Measurements from ENCODE around the gene FTL. TPM values are rescaled to one million over a fixed set of nuclear protein-coding genes. Genes with fewer than 3 reads are reported as not detected.

FTL gene
- total and polyA plus RNA-seq, 7 donors, result 802 to 2,269 (median 1,296) TPM

GRCh38 chr19:49014123-49014869, 49.2 kb downstream of the FTL start:
- H3K9me3 ChIP-seq, result no peaks in the 10 kb centered on the region
- H3K4me3 ChIP-seq, result no peak overlapping the region
- H3K4me1 ChIP-seq, result peaks cover 7% of the 10 kb centered on the region
- DNase-seq, result no peak
- intact Hi-C loops (cut with DNase I), result loop anchor here in 1 of 2 donors (5.0 kb wide), 1 partner anchor 43 kb away; the partner anchor contains the start of gene CGB7
- peaks cover 17 to 62% of the 10 kb centered on the region in 2 donors for H3K36me3 ChIP-seq (ENCODE audit: insufficient read depth in 1 of 2, low read depth in 1 of 2)
- no peak overlapping the region for H3K27ac ChIP-seq
- TF ChIP-seq CTCF (IDR thresholded peaks at IDR 0.05), result no peak
- no peak for ATAC-seq
- 88 to 92% (median 90%) methylated on average over 32 of the region's 32 CpGs for WGBS, 3 donors
- no peaks in the 10 kb centered on the region for H3K27me3 ChIP-seq (ENCODE audit: insufficient read depth in 3 of 3, low read length in 2 of 3)

GRCh38 chr19:49014870-49015255, 49.8 kb downstream of the FTL start:
- intact Hi-C loops (cut with DNase I), result loop anchor here in 1 of 2 donors (5.0 kb wide), 1 partner anchor 42 kb away; the partner anchor contains the start of gene CGB7
- ATAC-seq, result no peak

GRCh38 chr19:49016067-49016839, 51.1 kb downstream of the FTL start:
- peaks cover 12 to 43% of the 10 kb centered on the region in 2 donors for H3K36me3 ChIP-seq (ENCODE audit: insufficient read depth in 1 of 2, low read depth in 1 of 2)
- DNase-seq (no peak), ATAC-seq (no peak)
- H3K27ac ChIP-seq, result no peak overlapping the region
- no peak for TF ChIP-seq CTCF (IDR thresholded peaks at IDR 0.05)
- whole genome bisulfite sequencing, 3 donors, result 90 to 96% (median 94%) methylated on average over 23 to 26 of the region's 29 CpGs
- peaks cover 7% of the 10 kb centered on the region for H3K4me1 ChIP-seq
- H3K9me3 ChIP-seq, result no peaks in the 10 kb centered on the region
- H3K4me3 ChIP-seq, result no peak overlapping the region
- no peaks in the 10 kb centered on the region for H3K27me3 ChIP-seq (ENCODE audit: insufficient read depth in 3 of 3, low read length in 2 of 3)
- intact Hi-C loops (cut with DNase I), result no loop called here

More at GRCh38 chr19:49014870-49015255, 49.8 kb downstream of the FTL start:
- no peak for DNase-seq
- Histone ChIP-seq H3K4me3 (no peak overlapping the region), H3K4me1 (peaks cover 7% of the 10 kb centered on the region), H3K27me3 (ENCODE audit: insufficient read depth in 3 of 3, low read length in 2 of 3) (no peaks in the 10 kb centered on the region), H3K9me3 (no peaks in the 10 kb centered on the region), H3K27ac (no peak overlapping the region), H3K36me3 (ENCODE audit: insufficient read depth in 1 of 2, low read depth in 1 of 2) (peaks cover 17 to 57% of the 10 kb centered on the region in 2 donors)
- WGBS, 3 donors, result 90 to 95% (median 91%) methylated on average over 18 of the region's 18 CpGs
- TF ChIP-seq CTCF (IDR thresholded peaks at IDR 0.05), result no peak

Other genes with a start within 250 kb of the FTL start
- 10 to 100 TPM in 3 of 4 donors, 1 to 10 TPM in 1; 7.9 to 50.9 (median 32.9) TPM for gene MAMSTR, start 245.6 kb upstream of the FTL start, total RNA-seq
- 10 to 100 TPM in 1 of 3 donors, 1 to 10 TPM in 2; 3.1 to 10.5 (median 8.4) TPM for gene MAMSTR, start 245.6 kb upstream of the FTL start, polyA plus RNA-seq
- gene RASIP1, start 224.7 kb upstream of the FTL start, total RNA-seq, result 1 to 10 TPM; 6.9 to 9.7 (median 8.0) TPM
- gene RASIP1, start 224.7 kb upstream of the FTL start, polyA plus RNA-seq, result 1 to 10 TPM; 3.9 to 7.7 (median 4.9) TPM
- under 1 TPM in 3 of 4 donors, not detected in 1; 0.26 to 0.76 (median 0.36) TPM for gene IZUMO1, start 218.4 kb upstream of the FTL start, total RNA-seq
- gene IZUMO1, start 218.4 kb upstream of the FTL start, polyA plus RNA-seq, result under 1 TPM in 2 of 3 donors, not detected in 1; 0.18 to 0.66 TPM
- gene FUT1, start 212.7 kb upstream of the FTL start, total RNA-seq, result 1 to 10 TPM; 1.6 to 2.3 (median 2.0) TPM
- 1 to 10 TPM; 1.1 to 1.3 (median 1.3) TPM for gene FUT1, start 212.7 kb upstream of the FTL start, polyA plus RNA-seq
- gene FGF21, start 209.8 kb upstream of the FTL start, total RNA-seq, result 1 to 10 TPM in 2 of 4 donors, not detected in 2; 1.7 to 6.2 TPM
- under 1 TPM in 2 of 3 donors, not detected in 1; 0.06 to 0.31 TPM for gene FGF21, start 209.8 kb upstream of the FTL start, polyA plus RNA-seq
- gene BCAT2, start 154.3 kb upstream of the FTL start, total RNA-seq, result 10 to 100 TPM; 24.6 to 48.5 (median 29.9) TPM
- 10 to 100 TPM; 14.4 to 22.9 (median 20.0) TPM for gene BCAT2, start 154.3 kb upstream of the FTL start, polyA plus RNA-seq
- gene HSD17B14, start 128.8 kb upstream of the FTL start, total RNA-seq, result 1 to 10 TPM in 1 of 4 donors, under 1 TPM in 3; 0.61 to 1.2 (median 0.80) TPM
- gene HSD17B14, start 128.8 kb upstream of the FTL start, polyA plus RNA-seq, result under 1 TPM; 0.15 to 0.66 (median 0.29) TPM
- gene PLEKHA4, start 96.7 kb upstream of the FTL start, total RNA-seq, result 10 to 100 TPM in 3 of 4 donors, 1 to 10 TPM in 1; 9.4 to 30.0 (median 20.2) TPM
- gene PLEKHA4, start 96.7 kb upstream of the FTL start, polyA plus RNA-seq, result 10 to 100 TPM; 11.1 to 14.9 (median 12.3) TPM
- 10 to 100 TPM; 34.5 to 93.4 (median 41.3) TPM for gene PPP1R15A, start 92.9 kb upstream of the FTL start, total RNA-seq
- gene PPP1R15A, start 92.9 kb upstream of the FTL start, polyA plus RNA-seq, result 10 to 100 TPM; 61.1 to 86.3 (median 83.7) TPM
- gene TULP2, start 66.6 kb upstream of the FTL start, total RNA-seq, result under 1 TPM in 2 of 4 donors, not detected in 2; 0.13 to 0.17 TPM
- under 1 TPM in 2 of 3 donors, not detected in 1; 0.06 to 0.07 TPM for gene TULP2, start 66.6 kb upstream of the FTL start, polyA plus RNA-seq
- gene NUCB1, start 65.0 kb upstream of the FTL start, total RNA-seq, result 100 to 1,000 TPM in 2 of 4 donors, 10 to 100 TPM in 2; 86.4 to 143 (median 101) TPM
- 10 to 100 TPM; 49.9 to 97.1 (median 90.7) TPM for gene NUCB1, start 65.0 kb upstream of the FTL start, polyA plus RNA-seq
- gene DHDH, start 31.6 kb upstream of the FTL start, total RNA-seq, result under 1 TPM in 1 of 4 donors, not detected in 3; 0.21 TPM
- gene DHDH, start 31.6 kb upstream of the FTL start, polyA plus RNA-seq, result under 1 TPM in 1 of 3 donors, not detected in 2; 0.14 TPM
- gene BAX, start 10.4 kb upstream of the FTL start, total RNA-seq, result 10 to 100 TPM; 16.8 to 24.4 (median 22.0) TPM
- 10 to 100 TPM; 20.7 to 66.1 (median 35.6) TPM for gene BAX, start 10.4 kb upstream of the FTL start, polyA plus RNA-seq
- gene GYS1, start 28.0 kb downstream of the FTL start, total RNA-seq, result 100 to 1,000 TPM; 147 to 331 (median 238) TPM
- 10 to 100 TPM; 30.9 to 61.3 (median 58.9) TPM for gene GYS1, start 28.0 kb downstream of the FTL start, polyA plus RNA-seq
- gene RUVBL2, start 28.6 kb downstream of the FTL start, total RNA-seq, result 10 to 100 TPM; 61.1 to 87.4 (median 81.8) TPM
- 10 to 100 TPM; 62.7 to 76.5 (median 69.5) TPM for gene RUVBL2, start 28.6 kb downstream of the FTL start, polyA plus RNA-seq
- gene LHB, start 51.8 kb downstream of the FTL start, total RNA-seq, result not detected
- gene LHB, start 51.8 kb downstream of the FTL start, polyA plus RNA-seq, result under 1 TPM in 1 of 3 donors, not detected in 2; 0.32 TPM
- gene CGB3, start 59.0 kb downstream of the FTL start, total RNA-seq, result not detected
- gene CGB3, start 59.0 kb downstream of the FTL start, polyA plus RNA-seq, result not detected
- gene CGB2, start 66.6 kb downstream of the FTL start, total RNA-seq, result not detected
- gene CGB2, start 66.6 kb downstream of the FTL start, polyA plus RNA-seq, result under 1 TPM in 1 of 3 donors, not detected in 2; 0.10 TPM
- not detected for gene CGB1, start 71.6 kb downstream of the FTL start, total RNA-seq
- gene CGB1, start 71.6 kb downstream of the FTL start, polyA plus RNA-seq, result not detected
- not detected for gene CGB5, start 78.5 kb downstream of the FTL start, total RNA-seq
- under 1 TPM in 1 of 3 donors, not detected in 2; 0.06 TPM for gene CGB5, start 78.5 kb downstream of the FTL start, polyA plus RNA-seq
- not detected for gene CGB8, start 83.8 kb downstream of the FTL start, total RNA-seq
- gene CGB8, start 83.8 kb downstream of the FTL start, polyA plus RNA-seq, result not detected
- gene CGB7, start 92.4 kb downstream of the FTL start, total RNA-seq, result under 1 TPM; 0.20 to 0.46 (median 0.41) TPM
- gene CGB7, start 92.4 kb downstream of the FTL start, polyA plus RNA-seq, result 1 to 10 TPM in 1 of 3 donors, under 1 TPM in 2; 0.52 to 1.1 (median 0.56) TPM
- 1 to 10 TPM; 1.8 to 6.9 (median 5.1) TPM for gene NTF4, start 99.5 kb downstream of the FTL start, total RNA-seq
- gene NTF4, start 99.5 kb downstream of the FTL start, polyA plus RNA-seq, result 1 to 10 TPM; 5.6 to 7.4 (median 6.4) TPM
- 10 to 100 TPM in 3 of 4 donors, 1 to 10 TPM in 1; 9.7 to 21.4 (median 17.2) TPM for gene KCNA7, start 107.4 kb downstream of the FTL start, total RNA-seq
- 10 to 100 TPM; 12.6 to 23.9 (median 17.0) TPM for gene KCNA7, start 107.4 kb downstream of the FTL start, polyA plus RNA-seq
- 100 to 1,000 TPM in 3 of 4 donors, 10 to 100 TPM in 1; 89.1 to 133 (median 111) TPM for gene SNRNP70, start 120.1 kb downstream of the FTL start, total RNA-seq
- 100 to 1,000 TPM in 1 of 3 donors, 10 to 100 TPM in 2; 83.2 to 123 (median 85.3) TPM for gene SNRNP70, start 120.1 kb downstream of the FTL start, polyA plus RNA-seq
- gene LIN7B, start 149.1 kb downstream of the FTL start, total RNA-seq, result 10 to 100 TPM; 11.8 to 27.9 (median 22.3) TPM
- gene LIN7B, start 149.1 kb downstream of the FTL start, polyA plus RNA-seq, result 10 to 100 TPM; 13.9 to 24.3 (median 15.8) TPM
- gene C19orf73, start 153.8 kb downstream of the FTL start, total RNA-seq, result 1 to 10 TPM in 2 of 4 donors, under 1 TPM in 2; 0.54 to 1.6 (median 1.2) TPM
- gene C19orf73, start 153.8 kb downstream of the FTL start, polyA plus RNA-seq, result 1 to 10 TPM; 1.7 to 1.9 (median 1.9) TPM
- gene PPFIA3, start 154.2 kb downstream of the FTL start, total RNA-seq, result 1 to 10 TPM; 1.4 to 3.8 (median 2.6) TPM
- gene PPFIA3, start 154.2 kb downstream of the FTL start, polyA plus RNA-seq, result 1 to 10 TPM; 2.6 to 5.0 (median 3.2) TPM
- 100 to 1,000 TPM; 250 to 405 (median 298) TPM for gene HRC, start 190.1 kb downstream of the FTL start, total RNA-seq
- gene HRC, start 190.1 kb downstream of the FTL start, polyA plus RNA-seq, result 100 to 1,000 TPM in 2 of 3 donors, 10 to 100 TPM in 1; 32.9 to 160 (median 105) TPM
- gene TRPM4, start 192.5 kb downstream of the FTL start, total RNA-seq, result 10 to 100 TPM in 3 of 4 donors, 1 to 10 TPM in 1; 9.5 to 20.6 (median 16.2) TPM
- 1 to 10 TPM; 6.5 to 8.7 (median 6.7) TPM for gene TRPM4, start 192.5 kb downstream of the FTL start, polyA plus RNA-seq